Femur (tissue), 1 donor: ENCODE measurements around the gene CDK5R1.
"Not testable (repeated sequence)": the region's sequence is repeated elsewhere in the genome, so short reads cannot be mapped to it uniquely, and the experiment has no call there.

Source experiments
- DNase-seq: peaks from one replicate; pipeline ENCODE4 v3.0.0-alpha.2; 2017

The CDK5R1 gene

GRCh38 chr17:32486701-32487472 is at the start of gene CDK5R1:
Gene CDK5R1, plus strand, starts transcription at chr17:32486993. Its CDS starts 628 bp downstream, at chr17:32487621.
- DNase-seq, result peak; percentile 81

GRCh38 chr17:32440722-32441121 is 46.1 kb upstream of the CDK5R1 start:
- no peak for DNase-seq

- DNase-seq, result no peak
Observed at GRCh38 chr17:32441886-32442285, 44.9 kb upstream of the CDK5R1 start.

GRCh38 chr17:32443827-32444300 is 42.9 kb upstream of the CDK5R1 start:
- no peak for DNase-seq

GRCh38 chr17:32444301-32445073 is 42.3 kb upstream of the CDK5R1 start, which contains the start of gene PSMD11:
Gene PSMD11, plus strand, starts transcription at chr17:32444510. Its CDS starts 14 bp downstream, at chr17:32444524.
- peak; percentile 98 for DNase-seq

GRCh38 chr17:32445074-32445415 is 41.7 kb upstream of the CDK5R1 start:
- DNase-seq, result no peak

- no peak for DNase-seq
Observed at GRCh38 chr17:32445497-32445896, 41.3 kb upstream of the CDK5R1 start.

- DNase-seq, result no peak
Observed at GRCh38 chr17:32445971-32446370, 40.8 kb upstream of the CDK5R1 start.

GRCh38 chr17:32446949-32447348 is 39.8 kb upstream of the CDK5R1 start:
- DNase-seq, result no peak

- no peak for DNase-seq
Observed at GRCh38 chr17:32449963-32450362, 36.8 kb upstream of the CDK5R1 start.

GRCh38 chr17:32450379-32450778 is 36.4 kb upstream of the CDK5R1 start:
- not testable (repeated sequence) for DNase-seq

GRCh38 chr17:32451879-32452278 is 34.9 kb upstream of the CDK5R1 start:
- no peak for DNase-seq

- no peak for DNase-seq
Observed at GRCh38 chr17:32452281-32452680, 34.5 kb upstream of the CDK5R1 start.

- DNase-seq, result no peak
Observed at GRCh38 chr17:32453370-32453769, 33.4 kb upstream of the CDK5R1 start.

- DNase-seq, result no peak
Observed at GRCh38 chr17:32458371-32458770, 28.4 kb upstream of the CDK5R1 start.

GRCh38 chr17:32460054-32460453 is 26.7 kb upstream of the CDK5R1 start:
- no peak for DNase-seq

- no peak for DNase-seq
Observed at GRCh38 chr17:32461498-32461852, 25.3 kb upstream of the CDK5R1 start.

GRCh38 chr17:32461853-32462617 is 24.8 kb upstream of the CDK5R1 start:
- peak; percentile 31 for DNase-seq

GRCh38 chr17:32463304-32463703 is 23.5 kb upstream of the CDK5R1 start:
- DNase-seq, result no peak

- DNase-seq, result no peak
Observed at GRCh38 chr17:32464374-32464773, 22.4 kb upstream of the CDK5R1 start.

- no peak for DNase-seq
Observed at GRCh38 chr17:32467949-32468348, 18.8 kb upstream of the CDK5R1 start.

- DNase-seq, result no peak
Observed at GRCh38 chr17:32470405-32471167, 16.2 kb upstream of the CDK5R1 start.

GRCh38 chr17:32471652-32472051 is 15.1 kb upstream of the CDK5R1 start:
- DNase-seq, result no peak
